Left ventricle myocardium superior (tissue), 1 donor: ENCODE results near the gene SLC45A2. TPM values are rescaled to one million over a fixed set of nuclear protein-coding genes. Genes with fewer than 3 reads are reported as not detected.
"Not testable (repeated sequence)": the region's sequence is repeated elsewhere in the genome, so short reads cannot be mapped to it uniquely, and the experiment has no call there.

ENCODE experiments used
- ATAC-seq: fragments of 200-7000 bp; cut with Tn5 transposase; one replicate; pipeline ENCODE4 v1.9.1; 2020; ENCODE audit warnings: mild to moderate bottlenecking, moderate library complexity
- DNase-seq: peaks from one replicate; pipeline ENCODE4 v3.0.0-alpha.2; 2020
- intact Hi-C: fragments of 100-400 bp; cut with micrococcal nuclease; formaldehyde crosslinking; loops from one replicate; pipeline ENCODE4 v1.11.0; 2022
- total RNA-seq: library from RNA; stranded (reverse); fragmentation: NEBNext Ultra II Directional; extraction: Animal tissue kit (Norgen Biotek cat#: 25700); gene quantifications from one replicate; pipeline ENCODE4 v1.2.1, GENCODE V29; 2021
- donor health status: DM: no; HTN: yes; CAD: no; lungs with severe emphysema.

Gene SLC45A2
- total RNA-seq, 1 donor from 2014 or later: not detected

- DNase-seq: no peak
- intact Hi-C loops: loop anchor here (10.0 kb wide), 1 partner anchor 502 kb away; no protein-coding TSS in a partner anchor
These were observed 47.3 kb downstream of the SLC45A2 start for GRCh38 chr5:33937017-33937706.

GRCh38 chr5:33936381-33937016 lies 48.0 kb downstream of the SLC45A2 start, which contains the start of gene RXFP3:
TSS of gene RXFP3 (plus strand) at chr5:33936386. CDS start at chr5:33936741, 355 bp downstream.
- intact Hi-C loops: loop anchor here (10.0 kb wide), 1 partner anchor 502 kb away; no protein-coding TSS in a partner anchor
- peak; percentile 61 for ATAC-seq
- DNase-seq: no peak

More at GRCh38 chr5:33937017-33937706, 47.3 kb downstream of the SLC45A2 start:
- no peak for ATAC-seq

- intact Hi-C loops: loop anchor here (10.0 kb wide), 1 partner anchor 501 kb away; no protein-coding TSS in a partner anchor
- DNase-seq (peak; percentile 81), ATAC-seq (peak; percentile 96)
These were observed 48.5 kb downstream of the SLC45A2 start for GRCh38 chr5:33936004-33936380.

- no peak for ATAC-seq
- DNase-seq: no peak
- intact Hi-C loops: loop anchor here (10.0 kb wide), 1 partner anchor 499 kb away; no protein-coding TSS in a partner anchor
These were observed 50.3 kb downstream of the SLC45A2 start for GRCh38 chr5:33934176-33934575.

- intact Hi-C loops: loop anchor here (10.0 kb wide), 1 partner anchor 499 kb away; no protein-coding TSS in a partner anchor
- DNase-seq (no peak), ATAC-seq (no peak)
These were observed 50.7 kb downstream of the SLC45A2 start for GRCh38 chr5:33933723-33934169.

GRCh38 chr5:33931136-33931535 lies 53.4 kb downstream of the SLC45A2 start:
- DNase-seq (no peak), ATAC-seq (no peak)
- intact Hi-C loops: loop anchor here (10.0 kb wide), 1 partner anchor 496 kb away; no protein-coding TSS in a partner anchor

- intact Hi-C loops: loop anchor here (10.0 kb wide), 1 partner anchor 495 kb away; no protein-coding TSS in a partner anchor
- DNase-seq (no peak), ATAC-seq (no peak)
These were observed 54.4 kb downstream of the SLC45A2 start for GRCh38 chr5:33929925-33930690.

GRCh38 chr5:33928283-33928682 lies 56.2 kb downstream of the SLC45A2 start:
- no peak for DNase-seq
- no peak for ATAC-seq

GRCh38 chr5:33927685-33928084 lies 56.8 kb downstream of the SLC45A2 start:
- ATAC-seq (no peak), DNase-seq (no peak)
- intact Hi-C loops: no loop called here

More at GRCh38 chr5:33928283-33928682, 56.2 kb downstream of the SLC45A2 start:
- intact Hi-C loops: no loop called here

- DNase-seq (no peak), ATAC-seq (no peak)
- intact Hi-C loops: no loop called here
These were observed 59.2 kb downstream of the SLC45A2 start for GRCh38 chr5:33925278-33925677.

- ATAC-seq (no peak), DNase-seq (no peak)
- intact Hi-C loops: no loop called here
These were observed 63.5 kb downstream of the SLC45A2 start for GRCh38 chr5:33921002-33921401.

- intact Hi-C loops, ATAC-seq, DNase-seq: not testable (repeated sequence)
These were observed 69.6 kb downstream of the SLC45A2 start for GRCh38 chr5:33914844-33915243.

- ATAC-seq, intact Hi-C loops, DNase-seq: not testable (repeated sequence)
These were observed 78.2 kb downstream of the SLC45A2 start for GRCh38 chr5:33906248-33906647.

GRCh38 chr5:33905381-33905780 lies 79.1 kb downstream of the SLC45A2 start:
- intact Hi-C loops: no loop called here
- DNase-seq (no peak), ATAC-seq (no peak)

- intact Hi-C loops: no loop called here
- DNase-seq (no peak), ATAC-seq (no peak)
These were observed 81.4 kb downstream of the SLC45A2 start for GRCh38 chr5:33903118-33903517.

- no peak for ATAC-seq
- intact Hi-C loops: no loop called here
- DNase-seq: no peak
These were observed 83.3 kb downstream of the SLC45A2 start for GRCh38 chr5:33901156-33901555.
